LHCN-M2 (cell line): ENCODE measurements around the gene SORCS2. TPM values are rescaled to one million over a fixed set of nuclear protein-coding genes. Genes with fewer than 3 reads are reported as not detected.

Experiments
- DNase-seq: peaks from one replicate; pipeline ENCODE4 v3.0.0-alpha.2; 2012; ENCODE audit warnings: low read depth
- total RNA-seq: library from RNA; depleted of rRNA; stranded (reverse); fragments of >200 nt; gene quantifications from 2 replicates; pipeline ENCODE4 v1.2.3, GENCODE V29; 2014

SORCS2 gene
- total RNA-seq, 1 experiment from 2014 or later: 0.52 TPM

DNA sequence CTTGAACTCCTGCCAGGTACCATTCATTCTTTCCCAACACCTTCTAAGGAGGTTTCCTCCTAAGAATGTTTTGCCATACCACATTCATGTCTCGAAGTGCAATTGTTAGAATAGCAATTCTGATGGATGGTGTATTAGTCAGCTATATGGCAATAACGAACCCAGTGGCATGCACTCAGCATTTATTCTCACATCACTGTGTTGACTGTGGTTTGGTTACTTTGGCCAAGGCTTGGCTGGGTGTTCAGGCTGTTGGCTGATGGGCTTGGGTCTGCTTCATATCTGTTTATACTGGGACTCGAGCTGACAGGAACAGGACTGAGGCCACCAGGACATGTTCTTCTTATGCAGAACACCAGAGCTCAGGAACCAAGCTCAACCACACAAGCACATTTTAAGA, 210.7 kb downstream of the SORCS2 start:
- DNase-seq: no peak

GRCh38 chr4:7408166-7408565, 215.8 kb downstream of the SORCS2 start:
- no peak for DNase-seq

GRCh38 chr4:7410446-7410845, 218.1 kb downstream of the SORCS2 start:
- DNase-seq: no peak

- no peak for DNase-seq
Observed at GRCh38 chr4:7411491-7411890, 219.2 kb downstream of the SORCS2 start.

DNA sequence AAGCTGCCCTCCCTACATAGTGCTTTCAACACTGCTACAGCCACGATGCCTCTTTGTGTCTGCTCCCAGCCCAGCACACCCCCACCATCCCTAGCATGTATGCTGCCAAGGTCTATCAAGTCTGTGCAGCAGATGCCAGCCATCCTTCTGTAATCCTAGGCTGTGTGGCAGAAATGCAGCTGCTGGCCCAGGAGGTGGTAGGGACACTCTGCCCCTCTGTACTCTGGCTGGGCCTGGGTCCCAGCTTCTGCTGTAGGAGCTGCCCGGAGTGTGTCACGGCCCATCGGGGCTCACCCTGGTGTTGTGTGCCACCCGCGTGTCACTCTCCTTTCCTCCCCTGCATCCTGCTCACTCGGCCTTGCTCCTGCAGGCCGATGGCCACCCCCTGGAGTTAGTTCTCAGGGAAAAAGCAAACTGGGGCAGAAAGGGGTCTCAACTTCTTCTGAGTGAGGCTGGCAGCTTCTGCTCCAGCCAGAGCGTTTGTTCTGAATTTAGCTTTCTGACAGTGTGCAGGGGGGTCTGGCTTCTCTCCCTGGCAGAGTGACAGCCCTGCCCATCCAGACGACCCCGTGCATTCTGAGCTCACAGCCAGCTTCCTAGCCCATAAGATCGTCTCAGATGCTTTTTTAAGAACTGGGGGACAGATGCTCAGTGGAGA, 219.7 kb downstream of the SORCS2 start:
- DNase-seq: no peak

DNA sequence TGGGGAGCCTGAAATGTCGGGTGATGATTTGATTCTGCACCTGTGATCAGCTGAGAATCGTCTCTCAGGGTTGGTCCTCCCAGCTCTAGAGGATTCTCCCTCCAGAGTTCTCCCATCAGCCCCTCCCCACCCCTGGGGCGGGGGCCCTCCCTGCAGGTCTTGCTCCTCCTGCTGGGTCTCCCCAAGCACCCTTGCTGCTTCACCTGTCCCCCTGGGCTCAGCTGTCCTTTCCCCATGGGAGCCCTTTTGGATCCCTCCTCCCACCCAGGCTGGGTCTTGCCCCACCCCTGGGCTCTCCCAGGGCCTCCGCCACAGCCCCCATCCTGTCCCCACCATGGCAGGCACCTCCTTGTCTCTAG, 220.2 kb downstream of the SORCS2 start:
- DNase-seq: no peak

- DNase-seq: no peak
Observed at GRCh38 chr4:7414046-7414445, 221.7 kb downstream of the SORCS2 start.

DNA sequence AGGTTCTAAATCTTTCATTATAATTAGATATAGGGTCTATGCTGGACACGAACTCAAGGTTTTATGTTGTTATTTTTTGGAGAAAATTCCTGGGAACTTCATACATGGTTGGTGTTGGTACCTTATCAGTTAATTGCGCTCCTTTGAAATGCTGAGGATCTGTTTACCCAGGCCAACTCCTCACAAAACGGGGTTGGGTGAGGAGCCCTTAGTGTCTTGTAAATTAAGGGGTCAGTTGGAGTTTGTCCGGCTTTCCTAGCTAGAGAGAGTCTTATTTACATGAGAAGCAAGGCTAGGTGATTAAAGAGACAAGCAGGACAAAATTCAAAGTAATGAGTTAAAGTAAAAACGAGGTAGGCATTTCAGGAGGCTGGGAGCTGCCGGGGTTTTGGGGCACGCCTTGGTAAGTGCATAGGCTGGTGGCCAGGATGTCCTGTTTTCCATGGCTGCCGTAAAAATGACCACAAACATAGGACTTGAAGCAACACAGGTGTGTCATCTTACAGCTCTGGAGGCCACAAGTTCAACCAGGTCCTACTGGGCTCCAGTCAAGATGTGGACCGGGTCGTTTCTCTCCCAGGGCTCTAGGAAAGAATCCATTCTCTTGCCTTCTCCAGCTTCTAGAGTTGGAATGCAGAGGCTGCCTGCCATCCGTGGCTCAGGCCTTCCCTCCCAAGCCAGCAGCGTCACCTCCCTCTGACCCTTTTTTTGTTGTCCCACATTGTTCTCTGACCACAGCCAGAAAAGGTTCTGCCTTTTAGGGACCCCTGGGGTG, 222.6 kb downstream of the SORCS2 start:
- no peak for DNase-seq

- no peak for DNase-seq
Observed at GRCh38 chr4:7415927-7416686, 223.8 kb downstream of the SORCS2 start.

GRCh38 chr4:7416745-7417432, 224.6 kb downstream of the SORCS2 start:
- no peak for DNase-seq

- DNase-seq: no peak
Observed at GRCh38 chr4:7417639-7418038, 225.3 kb downstream of the SORCS2 start.

- DNase-seq: no peak
Observed at GRCh38 chr4:7418131-7418943, 226.0 kb downstream of the SORCS2 start.

- DNase-seq: no peak
Observed at GRCh38 chr4:7419961-7420660, 227.8 kb downstream of the SORCS2 start.

GRCh38 chr4:7420661-7421040, 228.3 kb downstream of the SORCS2 start:
- no peak for DNase-seq

DNA sequence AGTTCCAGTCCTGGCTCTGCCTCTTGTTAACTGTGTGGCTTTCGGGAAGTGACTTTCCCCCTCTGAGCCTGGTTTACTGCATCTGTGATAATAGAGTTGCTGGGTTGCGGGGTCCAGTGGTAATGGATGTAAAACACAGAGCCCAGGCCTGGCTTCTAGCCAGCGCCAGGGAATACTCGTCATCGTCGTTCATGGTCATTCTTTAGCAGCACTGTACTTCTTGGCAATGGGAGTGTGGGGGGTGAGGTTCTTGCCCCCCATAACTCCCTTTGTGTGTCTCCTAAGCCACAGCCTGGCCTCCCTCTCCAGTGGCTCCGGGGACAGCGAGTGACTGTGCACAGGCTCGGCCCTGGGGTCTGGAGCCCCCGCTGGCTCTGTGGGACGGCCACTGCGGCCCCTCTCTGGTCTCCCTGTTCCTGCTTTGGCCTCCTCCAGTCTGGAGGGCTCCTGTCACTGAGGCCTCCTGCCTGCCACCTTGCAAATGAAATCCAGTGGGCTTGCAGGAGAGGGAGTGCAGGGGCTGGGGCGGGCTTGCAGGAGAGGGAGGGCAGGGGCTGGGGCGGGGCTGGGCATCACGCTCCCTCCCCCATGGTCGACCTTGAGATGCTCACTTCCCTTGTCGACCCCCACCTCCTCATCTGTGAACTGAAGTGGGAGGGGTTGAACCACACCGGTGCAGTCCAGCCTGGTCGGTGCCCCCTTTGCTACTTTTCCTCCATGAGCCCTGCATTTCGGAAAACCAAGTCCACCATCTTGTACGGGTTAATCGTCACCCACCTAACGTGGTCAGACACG, 229.2 kb downstream of the SORCS2 start:
- no peak for DNase-seq

GRCh38 chr4:7422151-7422897, 230.0 kb downstream of the SORCS2 start:
- DNase-seq: no peak

DNA sequence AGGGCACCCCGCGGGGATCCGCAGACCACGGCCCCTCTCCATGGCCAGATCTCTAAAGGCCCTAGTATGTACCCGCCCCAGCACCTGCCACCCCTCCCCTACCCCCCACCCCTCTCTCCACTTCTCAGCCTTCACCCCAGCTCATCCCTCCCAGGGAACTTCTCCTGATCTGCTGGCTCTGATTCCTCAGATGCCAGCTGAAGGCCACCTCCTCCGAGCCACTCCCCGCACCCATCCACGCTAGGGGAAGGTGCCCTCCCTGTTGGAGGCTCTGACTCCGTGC, 230.5 kb downstream of the SORCS2 start:
- DNase-seq: no peak

DNA sequence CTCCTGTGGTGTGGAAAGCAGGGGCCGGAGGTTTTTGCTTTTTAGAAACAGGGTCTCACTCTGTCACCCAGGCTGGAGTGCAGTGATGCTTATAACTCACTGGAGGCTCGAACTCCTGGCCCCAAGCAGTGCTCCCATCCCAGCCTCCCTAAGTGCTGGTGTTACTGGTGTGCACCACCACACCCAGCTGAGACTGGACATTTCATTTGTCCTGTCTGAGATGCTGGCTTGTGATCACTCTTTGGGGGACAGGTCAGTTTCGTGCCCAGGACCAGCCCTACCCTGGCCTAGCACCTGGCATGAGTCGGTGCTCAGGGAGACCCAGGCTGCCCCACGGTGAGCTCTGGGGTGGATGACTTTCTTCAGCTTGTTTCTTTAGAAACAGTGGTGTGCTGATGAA, 231.1 kb downstream of the SORCS2 start:
- no peak for DNase-seq
